Neuronal stem cell (in vitro differentiated cells): Measurements from ENCODE around the gene NAA60.
"Not testable (repeated sequence)": the region's sequence is repeated elsewhere in the genome, so short reads cannot be mapped to it uniquely, and the experiment has no call there.

Source experiments
- DNase-seq: peaks from one replicate; pipeline ENCODE4 v3.0.0-alpha.2; 2013; ENCODE audit warnings: low spot score
- H2AFZ ChIP-seq: one replicate; pipeline ENCODE4 v1.6.1; 2013; ENCODE audit warnings: mild to moderate bottlenecking, low read length, inconsistent platforms
- H2AK5ac ChIP-seq: 2 replicates; pipeline ENCODE4 v1.6.1; 2013; ENCODE audit warnings: low read depth, mild to moderate bottlenecking, inconsistent platforms, low read length, moderate library complexity, mixed read lengths
- H2BK120ac ChIP-seq: 2 replicates; pipeline ENCODE4 v1.6.1; 2013; ENCODE audit warnings: low read depth, mild to moderate bottlenecking, inconsistent platforms, low read length, moderate library complexity, mixed read lengths
- H2BK12ac ChIP-seq: one replicate; pipeline ENCODE4 v1.6.1; 2013; ENCODE audit warnings: low read length, inconsistent platforms
- H2BK15ac ChIP-seq: 2 replicates; pipeline ENCODE4 v1.6.1; 2013; ENCODE audit warnings: mild to moderate bottlenecking, low read length, inconsistent platforms, mixed read lengths
- H2BK5ac ChIP-seq: one replicate; pipeline ENCODE4 v1.6.1; 2013; ENCODE audit warnings: inconsistent platforms, mild to moderate bottlenecking, low read length, moderate library complexity
- H3K14ac ChIP-seq: one replicate; pipeline ENCODE4 v1.6.1; 2013; ENCODE audit warnings: low read length, inconsistent platforms
- H3K18ac ChIP-seq: 2 replicates; pipeline ENCODE4 v1.6.1; 2013; ENCODE audit warnings: low read length, inconsistent platforms
- H3K23ac ChIP-seq: 2 replicates; pipeline ENCODE4 v1.6.1; 2013; ENCODE audit warnings: low read depth, mild to moderate bottlenecking, mixed read lengths, low read length, inconsistent platforms; ENCODE audit not compliant: poor library complexity
- H3K27ac ChIP-seq: replicated peaks from 3 replicates; pipeline ENCODE4 v1.5.1; 2013; ENCODE audit warnings: low read length, inconsistent platforms
- H3K27me3 ChIP-seq, 3 experiments: 2 replicates each; pipeline ENCODE4 v1.6.1; 2013; ENCODE audit warnings: low read length in 3 of 3, mild to moderate bottlenecking in 2 of 3, inconsistent platforms in 1 of 3, low read depth in 1 of 3, mixed read lengths in 1 of 3, moderate library complexity in 1 of 3; ENCODE audit not compliant: control insufficient read depth in 3 of 3, insufficient read depth in 3 of 3
- H3K36me3 ChIP-seq, 2 donors: replicated peaks in 1 of 2; 2 replicates each; pipeline ENCODE4 v1.6.1; 2013; ENCODE audit warnings: low read length in 2 of 2; ENCODE audit not compliant: control insufficient read depth in 2 of 2, insufficient read depth in 2 of 2
- H3K4ac ChIP-seq: 2 replicates; pipeline ENCODE4 v1.6.1; 2013; ENCODE audit warnings: inconsistent platforms, mild to moderate bottlenecking, low read length, moderate library complexity
- H3K4me1 ChIP-seq, 2 donors: 1 replicate in 1 of 2; 2 replicates in 1 of 2; pipeline ENCODE4 v1.6.1; 2013; ENCODE audit warnings: low read length in 2 of 2, low read depth in 1 of 2; ENCODE audit not compliant: control insufficient read depth in 2 of 2, insufficient read depth in 1 of 2
- H3K4me2 ChIP-seq: one replicate; pipeline ENCODE4 v1.6.1; 2013; ENCODE audit warnings: mild to moderate bottlenecking, low read length, inconsistent platforms; ENCODE audit not compliant: insufficient read depth, poor library complexity, severe bottlenecking
- H3K4me3 ChIP-seq, 2 donors: 2 replicates each; pipeline ENCODE4 v1.5.1; 2013; ENCODE audit warnings: low read length in 2 of 2, mild to moderate bottlenecking in 2 of 2, inconsistent platforms in 1 of 2, moderate library complexity in 1 of 2
- H3K79me1 ChIP-seq: one replicate; pipeline ENCODE4 v1.6.1; 2013; ENCODE audit warnings: low read depth, mild to moderate bottlenecking, inconsistent platforms, low read length, moderate library complexity
- H3K9ac ChIP-seq: one replicate; pipeline ENCODE4 v1.6.1; 2013; ENCODE audit warnings: mild to moderate bottlenecking, low read depth, low read length, inconsistent platforms; ENCODE audit not compliant: poor library complexity
- H3K9me3 ChIP-seq, 2 donors: replicated peaks in 1 of 2; 2 replicates each; pipeline versions ENCODE3 to v1.6.1; 2013; ENCODE audit warnings: low read length in 2 of 2, mild to moderate bottlenecking in 2 of 2, inconsistent platforms in 1 of 2, low read depth in 1 of 2, mixed read lengths in 1 of 2, moderate library complexity in 1 of 2; ENCODE audit not compliant: control insufficient read depth in 2 of 2, insufficient read depth in 1 of 2
- H4K8ac ChIP-seq: one replicate; pipeline ENCODE4 v1.6.1; 2013; ENCODE audit warnings: low read depth, mild to moderate bottlenecking, inconsistent platforms, low read length, moderate library complexity
- H4K91ac ChIP-seq: one replicate; pipeline ENCODE4 v1.6.1; 2013; ENCODE audit warnings: low read length, low read depth, mild to moderate bottlenecking, inconsistent platforms; ENCODE audit not compliant: poor library complexity
- WGBS, 2 donors: extraction: QIAGEN DNeasy Blood & Tissue Kit; methylation state at CpG; one replicate each; pipeline ENCODE4 v1.1.7; 2013; ENCODE audit warnings: missing lambda C conversion rate in 2 of 2, mixed read lengths in 1 of 2; ENCODE audit not compliant: insufficient read length in 2 of 2, insufficient replicate concordance in 1 of 2; ENCODE audit errors: extremely low coverage in 2 of 2; 5-methylcytosine and 5-hydroxymethylcytosine counted together

The NAA60 gene

GRCh38 chr16:3472878-3473595 lies 29.6 kb downstream of the NAA60 start:
- H3K18ac ChIP-seq: no peak overlapping the region

GRCh38 chr16:3473596-3473943 lies 30.1 kb downstream of the NAA60 start:
- DNase-seq: not testable (repeated sequence)
- WGBS, 2 donors: no CpG with 5 or more reads among the region's 3 CpGs

More at GRCh38 chr16:3472878-3473595, 29.6 kb downstream of the NAA60 start:
- no peak overlapping the region for H2BK15ac ChIP-seq
- H2AK5ac ChIP-seq: no peak overlapping the region
- H3K36me3 ChIP-seq: peaks cover 2 to 17% of the 10 kb centered on the region in 2 donors
- DNase-seq: no peak
- no peak overlapping the region for H2BK5ac ChIP-seq
- no peak overlapping the region for H4K91ac ChIP-seq
- H3K4me1 ChIP-seq: peaks cover 0 to 4% of the 10 kb centered on the region in 2 donors
- no peak overlapping the region for H4K8ac ChIP-seq
- no peak overlapping the region for H3K27ac ChIP-seq
- peaks cover 0 to 2% of the 10 kb centered on the region in 2 donors for H3K9me3 ChIP-seq
- H3K4ac ChIP-seq: no peak overlapping the region
- no peak overlapping the region for H2BK120ac ChIP-seq
- H3K14ac ChIP-seq: no peak overlapping the region
- no CpG with 5 or more reads among the region's 10 CpGs for WGBS, 2 donors
- H3K4me3 ChIP-seq: no peak overlapping the region
- no peak overlapping the region for H2BK12ac ChIP-seq
- no peak overlapping the region for H3K9ac ChIP-seq
- no peak overlapping the region for H3K4me2 ChIP-seq
- no peaks in the 10 kb centered on the region for H3K27me3 ChIP-seq
- no peak overlapping the region for H2AFZ ChIP-seq
- peaks cover 23% of the 10 kb centered on the region for H3K79me1 ChIP-seq
- no peak overlapping the region for H3K23ac ChIP-seq

DNA sequence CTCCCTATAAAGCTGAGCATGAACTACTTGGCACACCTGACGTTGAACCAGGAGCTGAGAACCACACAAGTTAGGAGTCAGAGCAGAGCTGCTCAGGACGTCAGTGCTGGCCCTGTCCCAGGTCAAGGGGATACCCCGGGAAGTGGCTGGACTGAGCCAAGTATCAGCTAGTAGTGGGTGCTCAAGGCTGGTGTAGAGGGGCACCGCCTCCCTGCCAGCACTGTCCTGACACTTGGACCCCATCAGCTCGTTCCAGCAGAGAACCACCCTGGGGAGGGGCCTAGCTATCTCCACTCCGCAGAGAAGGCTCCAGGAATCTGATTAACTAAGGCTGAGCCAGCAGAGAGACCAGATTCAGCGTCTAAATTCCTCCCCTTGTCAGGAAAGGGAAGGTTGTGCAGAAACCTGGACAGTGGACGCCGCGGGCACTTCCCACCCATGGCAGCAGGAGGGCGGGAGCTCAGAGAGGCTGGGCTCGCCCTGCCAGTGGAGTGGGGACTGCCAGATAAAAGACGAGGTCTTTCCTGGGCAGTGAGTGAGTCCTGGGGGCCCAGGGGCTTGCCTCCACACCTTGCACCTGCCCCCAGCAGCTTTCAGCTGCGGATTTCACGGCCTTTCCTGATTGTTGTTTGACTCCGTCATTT lies 30.8 kb downstream of the NAA60 start:
- peaks cover 0 to 2% of the 10 kb centered on the region in 2 donors for H3K9me3 ChIP-seq
- no peak overlapping the region for H3K14ac ChIP-seq
- no peak overlapping the region for H2BK120ac ChIP-seq
- H3K79me1 ChIP-seq: peaks cover 23% of the 10 kb centered on the region
- no CpG with 5 or more reads among the region's 16 CpGs for WGBS, 2 donors
- H2BK12ac ChIP-seq: no peak overlapping the region
- no peak overlapping the region for H4K91ac ChIP-seq
- DNase-seq: no peak
- no peaks in the 10 kb centered on the region for H3K4me1 ChIP-seq
- H3K36me3 ChIP-seq: peaks cover 5 to 28% of the 10 kb centered on the region in 2 donors
- H3K27ac ChIP-seq: no peak overlapping the region
- H2AK5ac ChIP-seq: no peak overlapping the region
- no peak overlapping the region for H4K8ac ChIP-seq
- H2AFZ ChIP-seq: no peak overlapping the region
- H3K4ac ChIP-seq: no peak overlapping the region
- H2BK15ac ChIP-seq: no peak overlapping the region
- no peaks in the 10 kb centered on the region for H3K27me3 ChIP-seq
- no peak overlapping the region for H3K4me3 ChIP-seq
- no peak overlapping the region for H3K4me2 ChIP-seq
- no peak overlapping the region for H3K23ac ChIP-seq
- no peak overlapping the region for H2BK5ac ChIP-seq
- H3K18ac ChIP-seq: peak overlapping the region; percentile 48
- H3K9ac ChIP-seq: no peak overlapping the region

More at GRCh38 chr16:3473596-3473943, 30.1 kb downstream of the NAA60 start:
- H3K14ac ChIP-seq, H3K23ac ChIP-seq, H2BK120ac ChIP-seq, H3K4me3 ChIP-seq, H2AFZ ChIP-seq, H3K4me1 ChIP-seq, H2AK5ac ChIP-seq, H3K27me3 ChIP-seq, H2BK5ac ChIP-seq, H3K4ac ChIP-seq, H3K9me3 ChIP-seq, H2BK15ac ChIP-seq, H3K18ac ChIP-seq, H4K91ac ChIP-seq, H3K9ac ChIP-seq, H3K4me2 ChIP-seq, H2BK12ac ChIP-seq, H4K8ac ChIP-seq, H3K27ac ChIP-seq: not testable (repeated sequence)
- H3K79me1 ChIP-seq: peaks cover 23% of the 10 kb centered on the region
- H3K36me3 ChIP-seq: peaks cover 5 to 23% of the 10 kb centered on the region in 2 donors

DNA sequence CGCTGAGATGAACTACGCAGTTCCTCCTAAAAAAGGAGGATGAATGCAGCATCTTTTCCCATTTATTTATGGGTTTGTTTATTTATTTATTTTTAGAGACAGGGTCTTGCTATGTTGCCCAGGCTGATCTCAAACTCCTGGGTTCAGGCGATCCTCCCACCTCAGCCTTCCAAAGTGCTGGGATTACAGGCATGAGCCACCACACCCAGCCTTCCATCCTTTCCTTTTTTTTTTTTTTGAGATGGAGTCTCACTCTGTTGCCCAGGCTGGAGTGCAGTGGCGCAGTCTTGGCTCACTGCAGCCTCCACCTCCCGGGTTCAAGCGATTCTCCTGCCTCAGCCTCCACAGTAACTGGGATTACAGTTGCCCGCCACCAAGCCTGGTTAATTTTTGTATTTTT lies 31.4 kb downstream of the NAA60 start:
- H4K91ac ChIP-seq, DNase-seq, H2BK5ac ChIP-seq, H3K23ac ChIP-seq, H3K4me3 ChIP-seq, H2BK15ac ChIP-seq, H3K27me3 ChIP-seq, H3K9me3 ChIP-seq, H4K8ac ChIP-seq, H2AFZ ChIP-seq, H3K4ac ChIP-seq, H3K9ac ChIP-seq, H2BK120ac ChIP-seq, H3K4me2 ChIP-seq, H2BK12ac ChIP-seq, H3K4me1 ChIP-seq, H3K18ac ChIP-seq, H3K14ac ChIP-seq, H2AK5ac ChIP-seq, H3K27ac ChIP-seq: not testable (repeated sequence)
- whole genome bisulfite sequencing, 2 donors: no CpG with 5 or more reads among the region's 7 CpGs
- peaks cover 9 to 30% of the 10 kb centered on the region in 2 donors for H3K36me3 ChIP-seq
- H3K79me1 ChIP-seq: peaks cover 27% of the 10 kb centered on the region
